ENCODE measurements around the gene PAX2.

GRCh38 chr10:100745882-100746783, 751 bp downstream of the PAX2 start:
- TF ChIP-seq EP300 (IDR thresholded peaks at IDR 0.05) = no peak
- TF ChIP-seq, protein P1, sequence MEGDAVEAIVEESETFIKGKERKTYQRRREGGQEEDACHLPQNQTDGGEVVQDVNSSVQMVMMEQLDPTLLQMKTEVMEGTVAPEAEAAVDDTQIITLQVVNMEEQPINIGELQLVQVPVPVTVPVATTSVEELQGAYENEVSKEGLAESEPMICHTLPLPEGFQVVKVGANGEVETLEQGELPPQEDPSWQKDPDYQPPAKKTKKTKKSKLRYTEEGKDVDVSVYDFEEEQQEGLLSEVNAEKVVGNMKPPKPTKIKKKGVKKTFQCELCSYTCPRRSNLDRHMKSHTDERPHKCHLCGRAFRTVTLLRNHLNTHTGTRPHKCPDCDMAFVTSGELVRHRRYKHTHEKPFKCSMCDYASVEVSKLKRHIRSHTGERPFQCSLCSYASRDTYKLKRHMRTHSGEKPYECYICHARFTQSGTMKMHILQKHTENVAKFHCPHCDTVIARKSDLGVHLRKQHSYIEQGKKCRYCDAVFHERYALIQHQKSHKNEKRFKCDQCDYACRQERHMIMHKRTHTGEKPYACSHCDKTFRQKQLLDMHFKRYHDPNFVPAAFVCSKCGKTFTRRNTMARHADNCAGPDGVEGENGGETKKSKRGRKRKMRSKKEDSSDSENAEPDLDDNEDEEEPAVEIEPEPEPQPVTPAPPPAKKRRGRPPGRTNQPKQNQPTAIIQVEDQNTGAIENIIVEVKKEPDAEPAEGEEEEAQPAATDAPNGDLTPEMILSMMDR (IDR thresholded peaks at IDR 0.05) = no peak
